Measurements from ENCODE around the gene ADAMTS4.

The ADAMTS4 gene

DNA sequence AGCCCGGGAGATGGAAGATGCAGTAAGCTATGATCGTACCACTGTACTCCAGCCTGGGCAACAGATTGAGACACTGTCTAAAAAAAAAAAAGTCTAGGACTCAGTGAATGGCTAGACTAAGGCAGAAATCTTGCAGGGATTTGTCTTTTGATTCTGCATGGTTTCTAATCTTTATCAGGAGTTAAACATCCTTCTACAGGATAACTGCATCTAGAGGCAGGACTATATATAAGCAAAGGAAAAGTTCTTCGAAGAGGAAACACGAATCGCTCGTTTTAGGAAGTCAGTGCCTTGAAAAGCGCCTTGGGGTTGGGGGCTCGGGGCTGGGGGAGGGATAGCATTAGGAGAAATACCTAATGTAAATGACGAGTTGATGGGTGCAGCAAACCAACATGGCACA, 45.7 kb downstream of the ADAMTS4 start:
- POLR2A ChIA-PET (ENCODE audit: low non-redundant PET), result interaction anchor here (0.5 to 2.0 kb wide), 3 partner anchors 13 to 27 kb away, joined by 3 to 6 read pairs (median 4); partner anchors contain the start of gene PPOX
- TF ChIP-seq, protein P1, sequence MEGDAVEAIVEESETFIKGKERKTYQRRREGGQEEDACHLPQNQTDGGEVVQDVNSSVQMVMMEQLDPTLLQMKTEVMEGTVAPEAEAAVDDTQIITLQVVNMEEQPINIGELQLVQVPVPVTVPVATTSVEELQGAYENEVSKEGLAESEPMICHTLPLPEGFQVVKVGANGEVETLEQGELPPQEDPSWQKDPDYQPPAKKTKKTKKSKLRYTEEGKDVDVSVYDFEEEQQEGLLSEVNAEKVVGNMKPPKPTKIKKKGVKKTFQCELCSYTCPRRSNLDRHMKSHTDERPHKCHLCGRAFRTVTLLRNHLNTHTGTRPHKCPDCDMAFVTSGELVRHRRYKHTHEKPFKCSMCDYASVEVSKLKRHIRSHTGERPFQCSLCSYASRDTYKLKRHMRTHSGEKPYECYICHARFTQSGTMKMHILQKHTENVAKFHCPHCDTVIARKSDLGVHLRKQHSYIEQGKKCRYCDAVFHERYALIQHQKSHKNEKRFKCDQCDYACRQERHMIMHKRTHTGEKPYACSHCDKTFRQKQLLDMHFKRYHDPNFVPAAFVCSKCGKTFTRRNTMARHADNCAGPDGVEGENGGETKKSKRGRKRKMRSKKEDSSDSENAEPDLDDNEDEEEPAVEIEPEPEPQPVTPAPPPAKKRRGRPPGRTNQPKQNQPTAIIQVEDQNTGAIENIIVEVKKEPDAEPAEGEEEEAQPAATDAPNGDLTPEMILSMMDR (conservative IDR thresholded peaks at IDR 0.05; ENCODE audit: low read depth), result no peak
- DNase-seq (ENCODE audit: low spot score), result no peak
- CTCF ChIA-PET, result interaction anchor here (0.6 kb wide), 2 partner anchors 19 to 170 kb away, joined by 3 to 4 read pairs; no protein-coding TSS in a partner anchor
- no peak overlapping the region for H3K27ac ChIP-seq

- H3K27ac ChIP-seq, result no peak overlapping the region
- TF ChIP-seq, protein P1 (conservative IDR thresholded peaks at IDR 0.05; ENCODE audit: low read depth), result no peak
- ChIA-PET POLR2A (ENCODE audit: low non-redundant PET) (no interaction called here), CTCF (interaction anchor here (1.0 kb wide), 1 partner anchor 311 kb away, joined by 3 read pairs; no protein-coding TSS in a partner anchor)
- no peak for DNase-seq (ENCODE audit: low spot score)
Observed at GRCh38 chr1:161145832-161146231, 53.0 kb downstream of the ADAMTS4 start.

GRCh38 chr1:161140755-161141400, 58.0 kb downstream of the ADAMTS4 start:
- CTCF ChIA-PET, result interaction anchor here (0.6 to 0.7 kb wide), 5 partner anchors 20 to 1662 kb away, joined by 3 to 4 read pairs (median 3); no protein-coding TSS in a partner anchor
- TF ChIP-seq, protein P1 (conservative IDR thresholded peaks at IDR 0.05; ENCODE audit: low read depth), result no peak

DNA sequence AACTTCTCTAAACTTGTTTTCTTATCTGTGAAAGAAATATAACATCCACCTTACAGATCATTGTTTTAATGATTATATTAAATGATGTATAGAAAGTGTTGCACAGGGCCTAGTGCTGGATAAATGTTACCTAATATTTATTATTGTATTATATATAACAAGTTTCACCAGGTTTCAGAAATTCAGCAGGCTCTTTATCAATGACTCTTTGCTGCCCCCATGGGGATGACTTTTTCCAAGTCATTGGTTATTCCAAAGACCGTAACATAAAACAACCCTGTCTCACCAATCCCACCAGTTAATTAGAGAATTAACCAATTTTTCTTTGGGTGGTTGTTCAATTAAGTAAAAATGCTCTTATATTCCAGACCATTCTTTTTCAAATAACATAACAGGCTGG, 59.1 kb downstream of the ADAMTS4 start:
- peak; percentile 64 for DNase-seq (ENCODE audit: low spot score)
- no peak overlapping the region for H3K27ac ChIP-seq
- TF ChIP-seq, protein P1 (conservative IDR thresholded peaks at IDR 0.05; ENCODE audit: low read depth), result peak; percentile 67
- ChIA-PET CTCF (interaction anchor here (0.7 to 1.0 kb wide), 3 partner anchors 68 to 305 kb away, joined by 3 to 4 read pairs (median 3); no protein-coding TSS in a partner anchor), POLR2A (ENCODE audit: low non-redundant PET) (no interaction called here)

More at GRCh38 chr1:161140755-161141400, 58.0 kb downstream of the ADAMTS4 start:
- POLR2A ChIA-PET (ENCODE audit: low non-redundant PET), result no interaction called here
- no peak overlapping the region for H3K27ac ChIP-seq
- no peak for DNase-seq (ENCODE audit: low spot score)

DNA sequence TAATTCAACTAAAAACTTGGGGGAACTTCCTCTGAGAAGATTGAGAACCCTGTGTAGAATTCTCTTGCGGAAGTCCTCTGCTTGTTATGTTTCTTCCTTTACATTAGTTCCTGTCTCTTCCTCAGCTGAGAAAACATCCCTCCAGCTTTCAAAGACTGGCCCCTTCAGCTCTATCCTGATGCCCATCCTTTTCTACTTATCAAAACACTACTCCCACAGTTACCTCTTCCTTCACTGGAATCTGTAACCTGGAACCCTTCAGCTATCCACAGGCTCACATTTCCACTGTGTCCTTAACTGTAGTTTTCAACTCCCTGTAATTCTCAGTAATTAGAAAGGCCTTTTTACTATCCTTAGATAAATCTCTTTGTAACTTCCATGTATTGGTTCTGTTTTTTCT, 60.4 kb downstream of the ADAMTS4 start:
- no peak for DNase-seq (ENCODE audit: low spot score)
- POLR2A ChIA-PET (ENCODE audit: low non-redundant PET), result no interaction called here
- CTCF ChIA-PET, result interaction anchor here (0.6 kb wide), 1 partner anchor 30 kb away, joined by 3 read pairs; no protein-coding TSS in a partner anchor

GRCh38 chr1:161137881-161138280, 61.0 kb downstream of the ADAMTS4 start:
- CTCF ChIA-PET, result no interaction called here
- no peak for DNase-seq (ENCODE audit: low spot score)
- TF ChIP-seq, protein P1 (conservative IDR thresholded peaks at IDR 0.05; ENCODE audit: low read depth), result no peak
- POLR2A ChIA-PET (ENCODE audit: low non-redundant PET), result no interaction called here
- no peak overlapping the region for H3K27ac ChIP-seq

More for the DNA sequence above, 60.4 kb downstream of the ADAMTS4 start:
- H3K27ac ChIP-seq, result no peak overlapping the region
- TF ChIP-seq, protein P1 (conservative IDR thresholded peaks at IDR 0.05; ENCODE audit: low read depth), result no peak
